Muscle layer of duodenum (tissue), 2 donors: ENCODE measurements around the gene EPB41L4B.

Experiments
- H3K27ac ChIP-seq: one replicate; pipeline ENCODE4 v1.7.0; 2013; ENCODE audit warnings: mild to moderate bottlenecking, low read length
- H3K27me3 ChIP-seq: one replicate; pipeline ENCODE4 v1.7.0; 2013; ENCODE audit warnings: low read depth, mild to moderate bottlenecking, control low read depth, low read length
- H3K36me3 ChIP-seq, 2 donors: one replicate each; pipeline ENCODE4 v1.7.0; 2013; ENCODE audit warnings: low read length in 2 of 2, control low read depth in 1 of 2, mild to moderate bottlenecking in 1 of 2; ENCODE audit not compliant: insufficient read depth in 2 of 2, control insufficient read depth in 1 of 2
- H3K4me1 ChIP-seq, 2 donors: one replicate each; pipeline ENCODE4 v1.7.0; 2013; ENCODE audit warnings: low read length in 2 of 2, mild to moderate bottlenecking in 2 of 2, control low read depth in 1 of 2, moderate library complexity in 1 of 2; ENCODE audit not compliant: insufficient read depth in 2 of 2, control insufficient read depth in 1 of 2
- H3K4me3 ChIP-seq, 2 donors: one replicate each; pipeline ENCODE4 v1.7.0; 2013; ENCODE audit warnings: low read length in 2 of 2, low read depth in 1 of 2, mild to moderate bottlenecking in 1 of 2
- H3K9me3 ChIP-seq, 2 donors: one replicate each; pipeline ENCODE4 v1.7.0; 2013; ENCODE audit warnings: low read length in 2 of 2, control low read depth in 1 of 2, mild to moderate bottlenecking in 1 of 2; ENCODE audit not compliant: control insufficient read depth in 1 of 2
- donor health status: healthy.

The EPB41L4B gene

GRCh38 chr9:109251080-109251775 is 69.6 kb downstream of the EPB41L4B start:
- Histone ChIP-seq H3K27me3 (no peaks in the 10 kb centered on the region), H3K4me3 (no peak overlapping the region), H3K27ac (no peak overlapping the region), H3K36me3 (no peaks in the 10 kb centered on the region), H3K9me3 (no peaks in the 10 kb centered on the region), H3K4me1 (no peaks in the 10 kb centered on the region)

- Histone ChIP-seq H3K27ac (no peak overlapping the region), H3K4me3 (no peak overlapping the region), H3K36me3 (no peaks in the 10 kb centered on the region), H3K9me3 (no peaks in the 10 kb centered on the region), H3K4me1 (no peaks in the 10 kb centered on the region), H3K27me3 (no peaks in the 10 kb centered on the region)
Observed at GRCh38 chr9:109250771-109251079, 70.1 kb downstream of the EPB41L4B start.

DNA sequence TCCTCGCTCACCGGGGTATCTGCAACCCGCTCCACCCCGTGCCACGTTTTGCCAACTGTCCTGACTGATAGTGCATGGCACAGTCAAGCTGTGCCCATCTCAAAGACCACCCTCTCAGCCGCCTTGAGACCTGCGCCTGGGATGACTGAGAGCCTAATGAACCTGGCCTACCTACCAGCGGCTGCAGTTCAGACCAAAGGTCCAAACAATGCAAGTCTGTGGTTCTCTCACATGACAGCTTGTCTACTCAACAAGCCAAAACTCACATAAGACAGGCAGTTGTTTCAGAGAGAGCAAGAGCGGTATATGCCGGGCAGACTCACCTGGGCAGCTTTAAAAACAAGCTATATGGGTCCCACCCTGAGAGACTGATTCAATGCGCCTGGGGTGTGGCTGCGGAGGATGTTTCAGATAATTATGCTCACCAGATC is 70.5 kb downstream of the EPB41L4B start:
- Histone ChIP-seq H3K27me3 (no peaks in the 10 kb centered on the region), H3K27ac (no peak overlapping the region), H3K4me1 (no peaks in the 10 kb centered on the region), H3K4me3 (no peak overlapping the region), H3K36me3 (no peaks in the 10 kb centered on the region), H3K9me3 (no peaks in the 10 kb centered on the region)

DNA sequence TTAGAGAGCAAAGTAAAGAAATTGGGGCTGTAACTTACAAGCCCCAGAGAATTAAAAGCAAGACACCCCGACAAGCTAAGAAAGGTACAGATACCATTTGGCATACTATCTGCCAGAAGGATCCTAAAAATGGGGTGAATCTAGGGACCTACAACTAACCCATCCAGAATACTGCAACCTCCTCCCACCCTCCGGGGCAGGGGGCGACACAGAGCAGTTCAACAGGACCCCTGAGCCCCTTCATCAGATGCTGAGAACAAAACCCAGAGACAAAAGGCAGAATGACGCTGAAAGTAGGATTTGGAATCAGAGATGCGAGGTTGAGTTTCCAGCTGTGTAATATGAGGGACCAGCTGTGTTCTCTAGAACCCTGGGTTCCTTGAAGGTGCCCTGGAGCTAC is 71.2 kb downstream of the EPB41L4B start:
- Histone ChIP-seq H3K27ac (no peak overlapping the region), H3K9me3 (no peaks in the 10 kb centered on the region), H3K36me3 (no peaks in the 10 kb centered on the region), H3K27me3 (no peaks in the 10 kb centered on the region), H3K4me1 (no peaks in the 10 kb centered on the region), H3K4me3 (no peak overlapping the region)

DNA sequence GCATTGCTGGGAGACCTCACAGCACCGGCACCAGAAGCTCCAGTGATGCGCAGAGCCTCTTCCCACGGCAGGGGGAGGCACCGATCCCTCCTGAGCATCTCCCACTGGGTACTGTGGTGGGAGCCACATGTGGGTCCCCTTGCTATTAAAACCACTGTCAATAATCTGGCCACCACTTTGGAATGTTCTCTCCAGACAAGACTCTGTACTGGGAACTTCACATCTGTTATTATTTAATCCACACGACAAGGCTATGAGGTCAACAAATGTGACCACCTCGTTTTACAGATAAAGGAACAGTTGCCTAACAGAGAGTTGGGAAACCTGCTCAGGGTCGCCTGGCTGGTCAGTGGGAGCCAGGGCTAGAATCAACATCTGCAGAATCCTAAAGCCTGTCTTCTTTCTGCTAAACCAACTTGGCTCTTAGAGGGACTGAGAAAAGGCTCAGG is 72.7 kb downstream of the EPB41L4B start:
- Histone ChIP-seq H3K4me3 (no peak overlapping the region), H3K9me3 (no peaks in the 10 kb centered on the region), H3K4me1 (no peaks in the 10 kb centered on the region), H3K27me3 (no peaks in the 10 kb centered on the region), H3K36me3 (no peaks in the 10 kb centered on the region), H3K27ac (no peak overlapping the region)

- Histone ChIP-seq H3K4me1 (no peaks in the 10 kb centered on the region), H3K27ac (no peak overlapping the region), H3K27me3 (no peaks in the 10 kb centered on the region), H3K36me3 (no peaks in the 10 kb centered on the region), H3K9me3 (no peaks in the 10 kb centered on the region), H3K4me3 (no peak overlapping the region)
Observed at GRCh38 chr9:109247228-109247627, 73.6 kb downstream of the EPB41L4B start.

DNA sequence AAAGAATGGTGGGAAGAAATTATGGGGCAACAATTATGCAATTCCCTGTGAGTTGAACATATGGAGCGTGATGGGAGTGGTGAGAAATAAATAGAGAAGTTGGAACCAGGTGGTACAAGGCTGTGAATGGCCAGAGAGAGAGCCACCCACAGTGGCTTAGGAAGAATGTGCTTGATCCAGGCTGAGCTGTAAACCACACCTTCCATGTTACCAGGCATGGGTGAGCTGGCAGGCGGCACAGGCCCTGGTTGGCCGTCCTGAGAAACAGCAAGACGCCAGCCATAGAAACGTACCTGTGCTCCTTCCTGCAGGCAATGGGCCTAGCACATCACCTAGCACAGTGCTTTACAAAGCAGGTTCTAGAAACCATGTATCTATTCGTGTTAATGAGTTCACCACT is 74.3 kb downstream of the EPB41L4B start:
- H3K4me1 ChIP-seq: no peaks in the 10 kb centered on the region
- H3K27me3 ChIP-seq: no peaks in the 10 kb centered on the region
- no peaks in the 10 kb centered on the region for H3K36me3 ChIP-seq
- H3K9me3 ChIP-seq: no peaks in the 10 kb centered on the region
- H3K27ac ChIP-seq: no peak overlapping the region
- H3K4me3 ChIP-seq: no peak overlapping the region

DNA sequence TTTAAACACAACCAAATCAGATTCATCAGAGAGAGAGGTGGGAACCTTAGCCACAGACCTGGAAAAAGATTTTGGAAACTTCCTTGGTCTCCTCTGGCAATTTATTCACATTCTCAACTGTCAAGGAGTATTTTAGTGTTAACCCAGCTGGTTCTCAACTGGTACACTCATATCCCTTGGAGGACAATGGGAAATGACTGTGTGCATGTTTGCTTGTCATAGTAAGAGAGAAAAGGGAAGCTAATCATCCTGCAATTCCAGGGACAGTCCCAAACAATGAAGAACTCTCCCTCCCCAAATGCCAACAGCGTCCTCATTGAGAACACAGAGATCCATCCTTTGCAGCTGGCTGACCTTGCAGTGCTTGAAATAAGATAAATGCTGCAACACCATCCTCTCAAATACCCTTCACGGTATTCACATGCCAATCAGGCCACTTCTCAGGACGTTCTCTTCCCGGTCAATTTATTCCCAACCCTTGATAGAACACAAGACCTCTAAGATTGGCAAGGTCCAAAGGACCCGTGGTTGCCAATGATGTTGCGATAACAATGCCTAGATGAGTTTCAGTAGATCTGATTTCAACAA is 75.5 kb downstream of the EPB41L4B start:
- Histone ChIP-seq H3K4me3 (no peak overlapping the region), H3K9me3 (no peaks in the 10 kb centered on the region), H3K4me1 (no peaks in the 10 kb centered on the region), H3K36me3 (no peaks in the 10 kb centered on the region), H3K27ac (no peak overlapping the region), H3K27me3 (no peaks in the 10 kb centered on the region)

DNA sequence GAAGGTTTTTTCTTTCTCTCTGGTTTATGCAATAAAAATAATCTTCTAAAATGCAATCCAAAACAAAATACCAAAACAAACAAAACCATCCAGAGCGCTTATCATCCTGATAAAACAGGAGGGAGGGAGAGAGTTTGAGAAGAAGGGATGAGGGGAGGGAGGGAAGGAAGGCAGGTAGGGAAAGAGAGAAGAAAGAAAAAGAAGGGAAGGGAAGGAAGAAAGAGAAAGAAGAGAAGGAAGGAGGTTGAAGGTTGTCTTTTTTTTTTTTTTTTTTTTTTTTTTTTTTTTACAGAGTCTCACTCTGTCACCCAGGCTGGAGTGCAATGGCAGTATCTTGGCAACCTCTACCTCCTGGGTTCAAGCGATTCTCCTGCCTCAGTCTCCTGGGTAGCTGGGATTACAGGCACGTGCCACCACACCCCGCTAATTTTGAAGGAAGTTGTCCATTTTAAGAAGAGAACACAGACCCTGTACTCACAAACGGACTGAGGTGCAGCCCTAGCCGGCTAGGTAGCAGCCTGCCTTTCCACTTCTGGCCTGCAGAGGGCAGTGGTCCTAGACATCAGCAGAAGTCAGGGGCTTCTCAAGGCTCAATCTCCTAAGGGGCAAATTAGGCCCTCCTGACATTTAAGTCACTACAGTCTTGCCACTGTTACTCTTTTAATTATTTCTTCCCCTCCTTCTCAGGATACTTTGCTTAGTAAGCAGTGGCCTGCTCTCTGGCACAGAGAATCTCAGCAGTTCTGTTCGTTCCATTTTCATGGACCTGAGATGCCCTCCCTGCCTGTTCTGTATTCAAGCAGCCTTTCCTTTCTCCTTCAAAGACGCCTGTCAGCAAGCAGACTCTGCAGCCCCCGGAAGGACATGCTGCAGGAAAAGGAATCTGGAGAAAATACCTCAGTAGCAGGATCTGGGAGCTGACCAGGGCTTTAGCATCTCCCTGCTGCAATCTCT is 76.4 kb downstream of the EPB41L4B start:
- Histone ChIP-seq H3K4me1 (no peaks in the 10 kb centered on the region), H3K9me3 (no peaks in the 10 kb centered on the region), H3K27me3 (no peaks in the 10 kb centered on the region), H3K36me3 (no peaks in the 10 kb centered on the region), H3K4me3 (no peak overlapping the region), H3K27ac (no peak overlapping the region)

GRCh38 chr9:109242741-109243140 is 78.1 kb downstream of the EPB41L4B start:
- no peak overlapping the region for H3K27ac ChIP-seq
- no peaks in the 10 kb centered on the region for H3K9me3 ChIP-seq
- no peaks in the 10 kb centered on the region for H3K4me1 ChIP-seq
- H3K4me3 ChIP-seq: no peak overlapping the region
- H3K36me3 ChIP-seq: no peaks in the 10 kb centered on the region
- H3K27me3 ChIP-seq: no peaks in the 10 kb centered on the region

- no peaks in the 10 kb centered on the region for H3K36me3 ChIP-seq
- no peaks in the 10 kb centered on the region for H3K4me1 ChIP-seq
- H3K27me3 ChIP-seq: no peaks in the 10 kb centered on the region
- no peak overlapping the region for H3K4me3 ChIP-seq
- no peaks in the 10 kb centered on the region for H3K9me3 ChIP-seq
- no peak overlapping the region for H3K27ac ChIP-seq
Observed at GRCh38 chr9:109242014-109242413, 78.8 kb downstream of the EPB41L4B start.
